ENCODE measurements around the gene ELFN1. TPM values are rescaled to one million over a fixed set of nuclear protein-coding genes. Genes with fewer than 3 reads are reported as not detected.

Gene ELFN1
- total and polyA plus RNA-seq, 2 donors (not counting 3 experiments of a cell fraction or from before 2014, with no cell fraction given): 0.37 to 1.0 TPM

DNA sequence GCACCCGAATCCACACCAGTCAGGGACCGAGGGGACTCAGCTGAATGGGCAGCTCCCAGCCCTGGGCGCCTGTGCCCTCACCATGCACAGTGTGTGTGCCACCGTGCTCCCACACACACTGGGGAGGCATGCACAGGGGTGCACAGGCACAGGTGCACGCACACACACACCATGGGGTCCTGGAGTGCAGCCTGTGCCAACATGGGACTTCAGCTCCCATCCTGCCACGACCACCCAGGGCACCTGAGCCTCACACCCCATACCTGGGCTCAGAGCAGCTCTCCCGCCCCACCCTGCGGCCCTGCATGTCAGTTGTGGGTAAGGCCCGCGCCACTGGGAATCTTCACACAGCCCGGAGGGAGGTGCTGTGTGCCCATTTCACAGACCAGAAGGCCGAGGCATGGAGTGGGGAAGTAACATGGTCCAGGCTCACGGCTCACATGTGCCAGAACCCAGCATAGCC, 8.0 kb downstream of the ELFN1 start:
- dilution Hi-C loops (cut with MboI; ENCODE audit: extremely low pct_ligation_motif_present, low sequenced_read_pairs) (no loop called here), intact Hi-C loops (cut with micrococcal nuclease) (no loop called here)
- BruUV-seq (replicated peaks): no TSS peak
- DNase-seq (ENCODE audit: low read depth, low spot score): no peak
- Histone ChIP-seq H3K9me3 (replicated peaks; ENCODE audit: control insufficient read depth, insufficient read depth, low read length) (no peaks in the 10 kb centered on the region), H3K4me1 (ENCODE audit: control insufficient read depth, extremely low read depth, insufficient read depth, low read length) (no peaks in the 10 kb centered on the region), H3K4me3 (replicated peaks in 1 of 3; ENCODE audit: insufficient read depth in 1 of 3, low read depth in 1 of 3, low read length in 3 of 3) (no peak overlapping the region), H3K36me3 (ENCODE audit: control insufficient read depth in 2 of 2, extremely low read depth in 1 of 2, insufficient read depth in 2 of 2, low read length in 2 of 2) (no peaks in the 10 kb centered on the region), H2AFZ (ENCODE audit: low read depth, low read length) (no peak overlapping the region), H3K79me2 (ENCODE audit: control insufficient read depth, insufficient read depth, low read length) (no peaks in the 10 kb centered on the region), H3K27ac (ENCODE audit: insufficient read depth, low read depth, low read length) (no peak overlapping the region), H3K9ac (replicated peaks; ENCODE audit: extremely low read depth, insufficient read depth, low read length) (no peak overlapping the region), H3K9me1 (replicated peaks; ENCODE audit: control insufficient read depth, extremely low read depth, insufficient read depth, low read length) (no peaks in the 10 kb centered on the region), H4K20me1 (replicated peaks; ENCODE audit: control insufficient read depth, extremely low read depth, insufficient read depth, low read length) (no peaks in the 10 kb centered on the region), H3K27me3 (ENCODE audit: control insufficient read depth in 2 of 2, insufficient read depth in 2 of 2, low read length in 2 of 2) (no peaks in the 10 kb centered on the region), H3K4me2 (ENCODE audit: insufficient read depth, low read length) (no peak overlapping the region)
- CTCF ChIA-PET: no interaction called here
- TF ChIP-seq JUN (IDR thresholded peaks at IDR 0.05; ENCODE audit: borderline replicate concordance, insufficient read depth, insufficient read length, low read depth) (no peak), FOS (IDR thresholded peaks at IDR 0.05; ENCODE audit: borderline replicate concordance, insufficient read depth, low read length) (no peak), GATA2 (IDR thresholded peaks at IDR 0.05; ENCODE audit: insufficient read depth, insufficient read length, low read depth, low read length) (no peak)
- TF ChIP-seq, protein P1, sequence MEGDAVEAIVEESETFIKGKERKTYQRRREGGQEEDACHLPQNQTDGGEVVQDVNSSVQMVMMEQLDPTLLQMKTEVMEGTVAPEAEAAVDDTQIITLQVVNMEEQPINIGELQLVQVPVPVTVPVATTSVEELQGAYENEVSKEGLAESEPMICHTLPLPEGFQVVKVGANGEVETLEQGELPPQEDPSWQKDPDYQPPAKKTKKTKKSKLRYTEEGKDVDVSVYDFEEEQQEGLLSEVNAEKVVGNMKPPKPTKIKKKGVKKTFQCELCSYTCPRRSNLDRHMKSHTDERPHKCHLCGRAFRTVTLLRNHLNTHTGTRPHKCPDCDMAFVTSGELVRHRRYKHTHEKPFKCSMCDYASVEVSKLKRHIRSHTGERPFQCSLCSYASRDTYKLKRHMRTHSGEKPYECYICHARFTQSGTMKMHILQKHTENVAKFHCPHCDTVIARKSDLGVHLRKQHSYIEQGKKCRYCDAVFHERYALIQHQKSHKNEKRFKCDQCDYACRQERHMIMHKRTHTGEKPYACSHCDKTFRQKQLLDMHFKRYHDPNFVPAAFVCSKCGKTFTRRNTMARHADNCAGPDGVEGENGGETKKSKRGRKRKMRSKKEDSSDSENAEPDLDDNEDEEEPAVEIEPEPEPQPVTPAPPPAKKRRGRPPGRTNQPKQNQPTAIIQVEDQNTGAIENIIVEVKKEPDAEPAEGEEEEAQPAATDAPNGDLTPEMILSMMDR (IDR thresholded peaks at IDR 0.05; ENCODE audit: extremely low read depth in 1 of 2, insufficient read depth in 1 of 2, low read depth in 1 of 2, low read length in 2 of 2): no peak
- no peak for FAIRE-seq
- POLR2A ChIA-PET: no interaction called here

DNA sequence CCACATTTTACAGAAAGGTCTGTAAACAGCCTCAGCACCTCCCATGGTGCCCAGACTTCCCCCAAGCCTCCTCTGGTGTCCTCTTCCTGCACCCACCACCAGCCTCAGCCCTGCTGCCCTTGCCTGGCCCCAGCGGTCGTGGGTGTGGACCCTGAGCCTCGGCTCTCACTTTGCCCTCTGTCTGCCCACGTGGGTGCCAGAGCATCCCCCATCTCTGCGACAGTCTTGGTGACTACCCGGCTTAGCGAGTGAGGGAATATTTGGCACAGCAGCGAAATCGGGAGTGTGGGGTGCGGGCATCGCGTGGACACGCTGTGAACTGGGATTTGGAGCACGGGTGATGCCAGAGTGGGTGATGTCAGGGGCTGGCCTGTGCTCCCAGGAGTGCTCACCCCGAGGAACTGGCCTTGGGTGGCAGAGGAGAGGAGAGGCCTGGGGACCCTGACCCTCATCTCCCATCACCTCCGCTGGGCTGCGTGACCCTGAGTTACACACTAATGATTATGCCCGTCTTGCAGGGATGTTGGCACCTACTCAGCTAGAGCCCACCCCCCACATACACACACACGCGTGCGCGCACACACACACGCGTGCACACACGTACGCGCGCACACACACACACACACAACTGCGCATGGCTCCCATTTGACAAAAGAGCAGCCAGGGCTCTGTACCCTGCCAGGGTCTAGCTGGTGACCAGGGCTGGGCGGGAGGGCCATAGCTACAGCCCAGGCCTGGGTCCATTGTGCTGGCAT, 8.7 kb downstream of the ELFN1 start:
- Histone ChIP-seq H3K27ac (ENCODE audit: insufficient read depth, low read depth, low read length) (no peak overlapping the region), H3K4me1 (ENCODE audit: control insufficient read depth, extremely low read depth, insufficient read depth, low read length) (no peaks in the 10 kb centered on the region), H3K9ac (replicated peaks; ENCODE audit: extremely low read depth, insufficient read depth, low read length) (no peak overlapping the region), H3K4me2 (ENCODE audit: insufficient read depth, low read length) (no peak overlapping the region), H3K36me3 (ENCODE audit: control insufficient read depth in 2 of 2, extremely low read depth in 1 of 2, insufficient read depth in 2 of 2, low read length in 2 of 2) (no peaks in the 10 kb centered on the region), H3K9me1 (replicated peaks; ENCODE audit: control insufficient read depth, extremely low read depth, insufficient read depth, low read length) (no peaks in the 10 kb centered on the region), H4K20me1 (replicated peaks; ENCODE audit: control insufficient read depth, extremely low read depth, insufficient read depth, low read length) (no peaks in the 10 kb centered on the region), H3K27me3 (ENCODE audit: control insufficient read depth in 2 of 2, insufficient read depth in 2 of 2, low read length in 2 of 2) (no peaks in the 10 kb centered on the region), H3K4me3 (replicated peaks in 1 of 3; ENCODE audit: insufficient read depth in 1 of 3, low read depth in 1 of 3, low read length in 3 of 3) (no peak overlapping the region), H3K79me2 (ENCODE audit: control insufficient read depth, insufficient read depth, low read length) (no peaks in the 10 kb centered on the region), H3K9me3 (replicated peaks; ENCODE audit: control insufficient read depth, insufficient read depth, low read length) (no peaks in the 10 kb centered on the region), H2AFZ (ENCODE audit: low read depth, low read length) (no peak overlapping the region)
- DNase-seq (ENCODE audit: low read depth, low spot score) (no peak), FAIRE-seq (no peak)
- POLR2A ChIA-PET: no interaction called here
- dilution Hi-C loops (cut with MboI; ENCODE audit: extremely low pct_ligation_motif_present, low sequenced_read_pairs) (no loop called here), intact Hi-C loops (cut with micrococcal nuclease) (no loop called here)
- TF ChIP-seq POLR2A (IDR thresholded peaks at IDR 0.05; ENCODE audit: low read depth, low read length): no peak
- no peak for TF ChIP-seq GATA2 (IDR thresholded peaks at IDR 0.05; ENCODE audit: insufficient read depth, insufficient read length, low read depth, low read length)
- TF ChIP-seq MYC (IDR thresholded peaks at IDR 0.05; ENCODE audit: low read depth, low read length): no peak
- TF ChIP-seq, protein P1 (IDR thresholded peaks at IDR 0.05; ENCODE audit: extremely low read depth in 1 of 2, insufficient read depth in 1 of 2, low read depth in 1 of 2, low read length in 2 of 2): no peak
- TF ChIP-seq POLR2AphosphoS5 (IDR thresholded peaks at IDR 0.05; ENCODE audit: insufficient read depth, low read depth, low read length): no peak
- TF ChIP-seq, protein P2, sequence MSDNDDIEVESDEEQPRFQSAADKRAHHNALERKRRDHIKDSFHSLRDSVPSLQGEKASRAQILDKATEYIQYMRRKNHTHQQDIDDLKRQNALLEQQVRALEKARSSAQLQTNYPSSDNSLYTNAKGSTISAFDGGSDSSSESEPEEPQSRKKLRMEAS (IDR thresholded peaks at IDR 0.05; ENCODE audit: insufficient read depth, insufficient read length): no peak
- TF ChIP-seq JUN (IDR thresholded peaks at IDR 0.05; ENCODE audit: borderline replicate concordance, insufficient read depth, insufficient read length, low read depth): no peak
- TF ChIP-seq EZH2 (IDR thresholded peaks at IDR 0.05; ENCODE audit: borderline replicate concordance, low read depth, low read length, severe bottlenecking): no peak
- no TSS peak for BruUV-seq (replicated peaks)
- CTCF ChIA-PET: no interaction called here

All from endothelial cell of umbilical vein (primary cell).